Endometrial microvascular endothelial cells (primary cell): ENCODE data around the gene HLF. TPM values are rescaled to one million over a fixed set of nuclear protein-coding genes. Genes with fewer than 3 reads are reported as not detected.
"Not testable (repeated sequence)": the region's sequence is repeated elsewhere in the genome, so short reads cannot be mapped to it uniquely, and the experiment has no call there.

Experiments
- in situ Hi-C: cut with HindIII; loops from 2 replicates; pipeline ENCODE4 v1.10.0; 2017; ENCODE audit warnings: low sequenced_read_pairs, low pct_unique_long_range_greater_than_20kb; ENCODE audit errors: inconsistent ontology term
- total RNA-seq: library from RNA; depleted of rRNA; stranded (reverse); fragments of >200 nt; gene quantifications from one replicate; pipeline ENCODE4 v1.2.3, GENCODE V29; 2015; ENCODE audit errors: inconsistent ontology term

The HLF gene
- total RNA-seq, 1 donor from 2014 or later, result not detected

GRCh38 chr17:55318715-55319487 lies 54.1 kb downstream of the HLF start:
- in situ Hi-C loops, result no loop called here

GRCh38 chr17:55319933-55320593 lies 55.3 kb downstream of the HLF start:
- in situ Hi-C loops, result no loop called here

- in situ Hi-C loops, result no loop called here
These were observed 56.0 kb downstream of the HLF start for GRCh38 chr17:55320594-55321426.

GRCh38 chr17:55321427-55322060 lies 56.8 kb downstream of the HLF start:
- in situ Hi-C loops, result no loop called here

GRCh38 chr17:55322453-55322985 lies 57.8 kb downstream of the HLF start:
- in situ Hi-C loops, result no loop called here

- in situ Hi-C loops, result no loop called here
These were observed 58.9 kb downstream of the HLF start for GRCh38 chr17:55323518-55324295.

- in situ Hi-C loops, result no loop called here
These were observed 59.7 kb downstream of the HLF start for GRCh38 chr17:55324296-55324978.

GRCh38 chr17:55325406-55325805 lies 60.6 kb downstream of the HLF start:
- in situ Hi-C loops, result no loop called here

- in situ Hi-C loops, result no loop called here
These were observed 61.3 kb downstream of the HLF start for GRCh38 chr17:55326030-55326429.

- in situ Hi-C loops, result no loop called here
These were observed 62.7 kb downstream of the HLF start for GRCh38 chr17:55327225-55328088.

- in situ Hi-C loops, result not testable (repeated sequence)
These were observed 63.8 kb downstream of the HLF start for GRCh38 chr17:55328514-55328913.

GRCh38 chr17:55330344-55330933 lies 65.7 kb downstream of the HLF start:
- in situ Hi-C loops, result no loop called here

GRCh38 chr17:55332296-55333041 lies 67.7 kb downstream of the HLF start:
- in situ Hi-C loops, result no loop called here

- in situ Hi-C loops, result no loop called here
These were observed 69.5 kb downstream of the HLF start for GRCh38 chr17:55334285-55334684.

GRCh38 chr17:55334881-55335540 lies 70.3 kb downstream of the HLF start:
- in situ Hi-C loops, result no loop called here
